Measurements from ENCODE around the gene SLC17A1. TPM values are rescaled to one million over a fixed set of nuclear protein-coding genes. Genes with fewer than 3 reads are reported as not detected.

SLC17A1 gene
- total RNA-seq, 2 donors from 2014 or later, result not detected

Other genes with a start within 250 kb of the SLC17A1 start
- gene SCGN, start 179.8 kb downstream of the SLC17A1 start, total RNA-seq, result 1 to 10 TPM; 1.4 to 8.5 TPM
- gene SLC17A4, start 77.3 kb downstream of the SLC17A1 start, total RNA-seq, result not detected
- gene SLC17A3, start 42.2 kb upstream of the SLC17A1 start, total RNA-seq, result not detected
- not detected for gene SLC17A2, start 98.6 kb upstream of the SLC17A1 start, total RNA-seq
- gene TRIM38, start 130.8 kb upstream of the SLC17A1 start, total RNA-seq, result 1 to 10 TPM; 4.7 to 5.3 TPM